IMR-90 (cell line): ENCODE measurements around the gene CDS1. TPM values are rescaled to one million over a fixed set of nuclear protein-coding genes. Genes with fewer than 3 reads are reported as not detected.

Source experiments
- ATAC-seq: fragments of 200-7000 bp; cut with Tn5 transposase; 2 replicates; pipeline ENCODE4 v1.9.1; 2020; ENCODE audit warnings: low read depth, mild to moderate bottlenecking, moderate library complexity
- BruUV-seq: library from RNA; stranded (reverse); fragments of 400-500 nt; replicated peaks from 2 replicates; lab custom pipeline; 2021; lab: Mats Ljungman, UMichigan
- CTCF ChIA-PET: fragments of 300-600 bp; formaldehyde crosslinking; extraction: SDS; loops from one replicate; lab custom pipeline; 2021; ENCODE audit warnings: antibody characterized with exemption; lab: Yijun Ruan, JAX
- POLR2A ChIA-PET: fragments of 300-600 bp; sonication (Branson Sonifier 250); formaldehyde crosslinking; loops from one replicate; lab custom pipeline; 2022; ENCODE audit warnings: antibody characterized with exemption; ENCODE audit not compliant: unreplicated experiment; lab: Charles Lee
- DNase-seq: peaks from one replicate; pipeline ENCODE4 v3.0.0; 2013
- H2AFZ ChIP-seq: replicated peaks from 2 replicates; pipeline ENCODE3; 2013; ENCODE audit warnings: low read length, mild to moderate bottlenecking; ENCODE audit not compliant: poor library complexity
- H2AK5ac ChIP-seq: 2 replicates; pipeline ENCODE4 v1.6.1; 2013; ENCODE audit warnings: low read depth, low read length, inconsistent platforms
- H2AK9ac ChIP-seq: replicated peaks from 2 replicates; pipeline ENCODE3; 2013; ENCODE audit warnings: mild to moderate bottlenecking, low read depth, low read length, moderate library complexity; ENCODE audit not compliant: poor library complexity
- H2BK120ac ChIP-seq: 2 replicates; pipeline ENCODE4 v1.6.1; 2013; ENCODE audit warnings: low read depth, low read length, inconsistent platforms
- H2BK15ac ChIP-seq: 3 replicates; pipeline ENCODE4 v1.6.1; 2013; ENCODE audit warnings: low read depth, low read length, inconsistent platforms
- H2BK20ac ChIP-seq: 2 replicates; pipeline ENCODE4 v1.6.1; 2013; ENCODE audit warnings: low read depth, mild to moderate bottlenecking, inconsistent platforms, low read length, moderate library complexity
- H2BK5ac ChIP-seq: 2 replicates; pipeline ENCODE4 v1.6.1; 2013; ENCODE audit warnings: mild to moderate bottlenecking, low read depth, low read length, inconsistent platforms; ENCODE audit not compliant: poor library complexity, severe bottlenecking
- H3K14ac ChIP-seq: replicated peaks from 2 replicates; pipeline ENCODE4 v1.6.1; 2013; ENCODE audit warnings: low read depth, low read length, inconsistent platforms
- H3K18ac ChIP-seq: 2 replicates; pipeline ENCODE4 v1.6.1; 2013; ENCODE audit warnings: low read depth, low read length, control low read depth
- H3K23ac ChIP-seq: 2 replicates; pipeline ENCODE4 v1.6.1; 2013; ENCODE audit warnings: low read depth, low read length, inconsistent platforms
- H3K27ac ChIP-seq: 2 replicates; pipeline ENCODE4 v1.5.1; 2013; ENCODE audit warnings: mild to moderate bottlenecking, control low read depth, low read length; ENCODE audit not compliant: insufficient read depth
- H3K27me3 ChIP-seq: 2 replicates; pipeline ENCODE4 v1.6.1; 2013; ENCODE audit warnings: low read length; ENCODE audit not compliant: control insufficient read depth, insufficient read depth
- H3K36me3 ChIP-seq: 2 replicates; pipeline ENCODE4 v1.6.1; 2013; ENCODE audit warnings: low read length, mixed read lengths; ENCODE audit not compliant: control insufficient read depth, insufficient read depth
- H3K4ac ChIP-seq: 2 replicates; pipeline ENCODE4 v1.6.1; 2013; ENCODE audit warnings: low read depth, low read length, inconsistent platforms
- H3K4me1 ChIP-seq: 2 replicates; pipeline ENCODE4 v1.6.1; 2013; ENCODE audit warnings: low read length, mixed read lengths; ENCODE audit not compliant: control insufficient read depth, insufficient read depth
- H3K4me2 ChIP-seq: 2 replicates; pipeline ENCODE4 v1.6.1; 2013; ENCODE audit warnings: low read depth, mild to moderate bottlenecking, control low read depth, low read length, moderate library complexity
- H3K4me3 ChIP-seq: 2 replicates; pipeline ENCODE4 v1.5.1; 2013; ENCODE audit warnings: low read depth, mild to moderate bottlenecking, control low read depth, low read length, moderate library complexity; ENCODE audit not compliant: insufficient read depth
- H3K56ac ChIP-seq: 2 replicates; pipeline ENCODE4 v1.6.1; 2013; ENCODE audit warnings: low read length, inconsistent platforms; ENCODE audit not compliant: insufficient read depth; ENCODE audit errors: extremely low read depth
- H3K79me1 ChIP-seq, 2 experiments: 2 replicates each; pipeline ENCODE4 v1.6.1; 2013; ENCODE audit warnings: low read length in 2 of 2, inconsistent platforms in 1 of 2, low read depth in 1 of 2
- H3K9ac ChIP-seq: 2 replicates; pipeline ENCODE4 v1.6.1; 2013; ENCODE audit warnings: low read depth, low read length, control low read depth
- H3K9me1 ChIP-seq: 2 replicates; pipeline ENCODE4 v1.6.1; 2013; ENCODE audit warnings: low read length, inconsistent platforms; ENCODE audit not compliant: insufficient read depth
- H3K9me3 ChIP-seq: 2 replicates; pipeline ENCODE4 v1.6.1; 2013; ENCODE audit warnings: low read length; ENCODE audit not compliant: control insufficient read depth, insufficient read depth
- H4K20me1 ChIP-seq: 2 replicates; pipeline ENCODE4 v1.6.1; 2013; ENCODE audit warnings: low read length, inconsistent platforms; ENCODE audit not compliant: insufficient read depth
- H4K5ac ChIP-seq: 2 replicates; pipeline ENCODE4 v1.6.1; 2013; ENCODE audit warnings: mild to moderate bottlenecking, low read depth, low read length, control low read depth
- H4K8ac ChIP-seq, 2 experiments: 2 replicates each; pipeline ENCODE4 v1.6.1; 2013; ENCODE audit warnings: low read depth in 2 of 2, low read length in 2 of 2, control low read depth in 1 of 2, inconsistent platforms in 1 of 2
- H4K91ac ChIP-seq: 2 replicates; pipeline ENCODE4 v1.6.1; 2013; ENCODE audit warnings: low read depth, low read length, inconsistent platforms; ENCODE audit not compliant: insufficient read depth
- BHLHE40 ChIP-seq: fragments of 150-350 bp; IDR thresholded peaks from 2 replicates; pipeline ENCODE4 v1.6.1; 2016; ENCODE audit warnings: mild to moderate bottlenecking, low read depth, low read length
- CHD1 ChIP-seq: IDR thresholded peaks from 2 replicates; pipeline ENCODE4 v1.6.1; 2012; ENCODE audit warnings: low read depth, low read length, improper control_type of control experiment
- MAFK ChIP-seq: IDR thresholded peaks from 2 replicates; pipeline ENCODE4 v1.6.1; 2012; ENCODE audit warnings: low read depth, low read length, improper control_type of control experiment
- MAZ ChIP-seq: IDR thresholded peaks from 2 replicates; pipeline ENCODE4 v1.6.1; 2012; ENCODE audit warnings: low read depth, mild to moderate bottlenecking, low read length, improper control_type of control experiment, moderate library complexity, borderline replicate concordance
- RAD21 ChIP-seq: IDR thresholded peaks from 2 replicates; pipeline ENCODE4 v1.6.1; 2012; ENCODE audit warnings: low read length, improper control_type of control experiment
- WGBS, 2 experiments: methylation state at CpG; one replicate each; pipeline versions ENCODE4 v1.1.5 to v1.1.7; 2013; ENCODE audit warnings: missing lambda C conversion rate in 2 of 2; ENCODE audit not compliant: insufficient read length in 1 of 2; ENCODE audit errors: extremely low coverage in 2 of 2; 5-methylcytosine and 5-hydroxymethylcytosine counted together
- dilution Hi-C: fragments of 300-500 bp; cut with HindIII; formaldehyde crosslinking; loops from one replicate; pipeline ENCODE4 v1.14.3; 2018; ENCODE audit warnings: low sequenced_read_pairs; ENCODE audit not compliant: unreplicated experiment
- in situ Hi-C: fragments of 300-500 bp; cut with MboI; formaldehyde crosslinking; loops from 3 replicates; pipeline ENCODE4 v1.14.3; 2019; ENCODE audit warnings: low sequenced_read_pairs, inconsistent platforms, mixed read lengths
- intact Hi-C: fragments of 100-400 bp; cut with micrococcal nuclease; formaldehyde crosslinking; loops from 2 replicates; pipeline ENCODE4 v1.10.0; 2022
- polyA plus RNA-seq, 3 experiments: library from polyadenylated mRNA; depleted of rRNA; stranded (reverse); fragments of >200 nt; gene quantifications; 2 replicates each; pipeline ENCODE4 v1.2.3, GENCODE V29; 2012; ENCODE audit warnings: low replicate concordance in 1 of 3
- total RNA-seq: library from RNA; depleted of rRNA; stranded (reverse); fragments of >200 nt; gene quantifications from 2 replicates; pipeline ENCODE4 v1.2.3, GENCODE V29; 2012

Gene CDS1
- total and polyA plus RNA-seq, 2 of the 4 experiments (the other 2 are of a cell fraction): under 0.01 to 0.02 TPM

DNA sequence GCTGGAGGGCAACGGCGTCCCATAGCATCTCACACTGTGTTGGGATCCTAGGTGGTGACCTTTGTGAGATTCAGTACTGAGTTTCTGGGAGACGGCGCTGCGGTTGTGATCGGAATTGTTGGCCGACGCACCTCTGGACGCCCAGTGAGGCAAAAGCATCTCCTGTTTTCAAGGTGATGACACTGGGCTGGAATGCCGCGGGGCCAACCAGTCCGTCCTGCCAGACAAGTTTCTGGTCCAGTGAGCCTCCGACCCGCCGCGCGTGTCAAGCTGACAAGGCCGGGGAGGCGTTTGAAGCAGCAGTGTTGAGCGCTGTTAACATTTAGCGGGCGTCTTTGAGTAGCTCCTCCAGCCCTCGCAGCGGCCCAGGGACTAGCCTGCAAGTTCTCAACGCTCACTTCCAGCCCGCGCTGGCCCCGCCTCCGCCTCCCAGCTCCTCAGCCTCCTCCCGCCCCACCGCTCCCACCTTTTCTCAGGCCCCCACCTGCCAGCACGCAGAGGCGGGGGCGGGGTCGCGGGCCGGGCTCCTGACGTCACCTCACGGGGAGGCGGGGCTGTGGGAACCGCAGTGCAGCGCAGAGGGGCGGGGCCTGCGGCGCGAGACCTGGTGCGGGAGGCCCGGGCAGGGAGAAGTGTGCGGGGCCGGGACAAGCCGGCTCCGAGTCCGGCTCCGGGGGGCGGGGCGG, 482 bp upstream of the CDS1 start:
- Histone ChIP-seq H3K36me3 (no peaks in the 10 kb centered on the region), H4K8ac (no peak overlapping the region), H4K5ac (no peak overlapping the region), H3K4me1 (no peaks in the 10 kb centered on the region), H3K18ac (no peak overlapping the region), H3K27ac (no peak overlapping the region), H3K9me1 (no peaks in the 10 kb centered on the region), H3K79me1 (no peaks in the 10 kb centered on the region), H3K14ac (no peak overlapping the region), H2BK5ac (no peak overlapping the region), H3K27me3 (peaks cover 41% of the 10 kb centered on the region), H4K91ac (no peak overlapping the region), H2AK5ac (no peak overlapping the region), H3K9me3 (no peaks in the 10 kb centered on the region), H2AK9ac (no peak overlapping the region), H2BK120ac (no peak overlapping the region), H2BK20ac (no peak overlapping the region), H4K20me1 (no peaks in the 10 kb centered on the region), H3K23ac (no peak overlapping the region), H3K56ac (no peak overlapping the region), H2BK15ac (no peak overlapping the region), H2AFZ (peak overlapping the region; percentile 75), H3K4me2 (peak overlapping the region; percentile 88), H3K4ac (no peak overlapping the region), H3K9ac (no peak overlapping the region), H3K4me3 (peak overlapping the region; percentile 57)
- in situ Hi-C loops: no loop called here
- intact Hi-C loops: loop anchor here (5.0 kb wide), 1 partner anchor 90 kb away; no protein-coding TSS in a partner anchor
- ATAC-seq (peak; percentile 80), DNase-seq (peak; percentile 22)
- dilution Hi-C loops: no loop called here
- POLR2A ChIA-PET: no interaction called here
- TF ChIP-seq RAD21 (no peak), CHD1 (no peak), MAZ (peak; percentile 52; the same call in 1 of the 2 replicates), BHLHE40 (no peak), MAFK (no peak)
- WGBS, 2 experiments: 2% methylated on average over 41 of the region's 56 CpGs; no CpG with 5 or more reads in 1 of the 2 experiments
- BruUV-seq: no TSS peak
- CTCF ChIA-PET: interaction anchor here (1.1 kb wide), 1 partner anchor 384 kb away, joined by 3 read pairs; the partner anchor contains the start of gene WDFY3
